ENCODE results near the gene CHRM4. TPM values are rescaled to one million over a fixed set of nuclear protein-coding genes. Genes with fewer than 3 reads are reported as not detected.

The CHRM4 gene
- polyA plus RNA-seq, 10 donors: 0.08 to 0.15 (median 0.11) TPM; not detected in 6

GRCh38 chr11:46348566-46349401 lies 42.8 kb downstream of the CHRM4 start:
- no peak for DNase-seq

GRCh38 chr11:46347637-46348311 lies 43.8 kb downstream of the CHRM4 start:
- no peak for DNase-seq

- peak; percentile 83 to 90 (median 88) for DNase-seq
These were observed 44.5 kb downstream of the CHRM4 start, which contains the start of gene DGKZ for GRCh38 chr11:46346886-46347636. TSS of gene DGKZ (plus strand) at chr11:46347463. CDS start at chr11:46347660, 197 bp downstream.

- DNase-seq: no peak
These were observed 45.6 kb downstream of the CHRM4 start for GRCh38 chr11:46345881-46346484.

- peak in 1 of 3 donors; percentile 66 for DNase-seq
These were observed 46.4 kb downstream of the CHRM4 start for GRCh38 chr11:46345131-46345597.

GRCh38 chr11:46343520-46343919 lies 48.1 kb downstream of the CHRM4 start:
- DNase-seq: no peak

GRCh38 chr11:46342239-46342638 lies 49.3 kb downstream of the CHRM4 start:
- peak in 1 of 3 donors; percentile 83 for DNase-seq

- DNase-seq: no peak
These were observed 50.1 kb downstream of the CHRM4 start for GRCh38 chr11:46341454-46341853.

- DNase-seq: no peak
These were observed 51.8 kb downstream of the CHRM4 start for GRCh38 chr11:46339816-46340215.

- DNase-seq: no peak
These were observed 52.4 kb downstream of the CHRM4 start for GRCh38 chr11:46338988-46339666.

GRCh38 chr11:46338636-46338987 lies 53.0 kb downstream of the CHRM4 start:
- no peak for DNase-seq

- DNase-seq: no peak
These were observed 53.8 kb downstream of the CHRM4 start for GRCh38 chr11:46337626-46338345.

GRCh38 chr11:46336563-46337180 lies 54.9 kb downstream of the CHRM4 start:
- no peak for DNase-seq

- DNase-seq: no peak
These were observed 55.5 kb downstream of the CHRM4 start for GRCh38 chr11:46335890-46336562.

GRCh38 chr11:46335271-46335670 lies 56.3 kb downstream of the CHRM4 start:
- no peak for DNase-seq

- no peak for DNase-seq
These were observed 57.4 kb downstream of the CHRM4 start for GRCh38 chr11:46334211-46334610.

Data from muscle of back (tissue), 11 donors.